GM19397 (cell line): ENCODE measurements around the gene KDM1B.

Experiments
- ATAC-seq: cut with Tn5 transposase; IDR thresholded peaks from one replicate; pipeline ENCODE4 v1.9.1; 2021; ENCODE audit warnings: mild to moderate bottlenecking, moderate library complexity; ENCODE audit not compliant: unreplicated experiment

Gene KDM1B

GRCh38 chr6:18260448-18261106, 105.4 kb downstream of the KDM1B start:
- ATAC-seq, result peak; percentile 28

GRCh38 chr6:18261877-18262276, 106.7 kb downstream of the KDM1B start:
- no peak for ATAC-seq

GRCh38 chr6:18262702-18263417, 107.6 kb downstream of the KDM1B start:
- peak; percentile 45 for ATAC-seq

GRCh38 chr6:18263418-18264218, 108.4 kb downstream of the KDM1B start:
- ATAC-seq, result peak; percentile 9

- peak; percentile 42 for ATAC-seq
Observed at GRCh38 chr6:18264219-18264922, 109.1 kb downstream of the KDM1B start, which contains the start of gene DEK. Gene DEK, minus strand, starts transcription at chr6:18264530. Its CDS starts 543 bp downstream, at chr6:18263987.

GRCh38 chr6:18264923-18265377, 109.7 kb downstream of the KDM1B start:
- no peak for ATAC-seq

GRCh38 chr6:18265787-18266522, 110.7 kb downstream of the KDM1B start:
- ATAC-seq, result no peak

GRCh38 chr6:18266523-18266912, 111.3 kb downstream of the KDM1B start:
- ATAC-seq, result no peak

- ATAC-seq, result no peak
Observed at GRCh38 chr6:18268066-18268465, 112.8 kb downstream of the KDM1B start.

GRCh38 chr6:18269253-18269652, 114.0 kb downstream of the KDM1B start:
- ATAC-seq, result no peak

- ATAC-seq, result no peak
Observed at GRCh38 chr6:18269717-18270116, 114.5 kb downstream of the KDM1B start.

GRCh38 chr6:18270216-18270615, 115.0 kb downstream of the KDM1B start:
- ATAC-seq, result no peak
